Prostate gland (tissue), 2 donors: ENCODE data around the gene CHTF8.

Source experiments
- POLR2A ChIP-seq: fragments of 450-650 bp; IDR thresholded peaks from one replicate; pipeline ENCODE4 v1.6.1; 2016; ENCODE audit warnings: antibody characterized with exemption, mild to moderate bottlenecking
- TF ChIP-seq, protein P1 (sequence below), 4 experiments: fragments of 200-600 bp in 2 of 4; fragments of 450-650 bp in 2 of 4; sonication (generic) in 2 of 4; IDR thresholded peaks; 1 replicate in 3 of 4; 2 replicates in 1 of 4; pipeline ENCODE4 v1.5.1; 2016 to 2019; ENCODE audit warnings: antibody characterized with exemption in 4 of 4, mild to moderate bottlenecking in 2 of 4, moderate library complexity in 2 of 4

DNA sequence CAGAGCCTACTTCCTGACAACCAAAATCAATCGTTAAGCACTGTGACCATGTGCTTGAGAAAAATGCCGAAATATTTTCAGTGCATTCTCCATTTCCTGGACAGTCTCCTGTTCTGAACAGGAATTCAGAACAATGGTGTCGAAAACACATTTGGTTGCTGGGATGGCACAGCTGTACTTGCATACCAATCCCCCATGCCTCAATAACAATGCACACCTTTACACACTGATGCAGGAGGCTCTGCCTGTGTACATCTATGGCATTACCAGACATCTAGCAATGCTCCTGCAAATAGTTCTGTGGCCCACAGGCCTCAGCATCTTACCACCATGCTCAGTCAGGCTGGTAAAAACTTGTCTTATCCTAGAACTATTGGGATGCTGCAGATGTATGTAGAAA is 6.2 kb downstream of the CHTF8 start:
- TF ChIP-seq POLR2A, result no peak
- TF ChIP-seq, protein P1, sequence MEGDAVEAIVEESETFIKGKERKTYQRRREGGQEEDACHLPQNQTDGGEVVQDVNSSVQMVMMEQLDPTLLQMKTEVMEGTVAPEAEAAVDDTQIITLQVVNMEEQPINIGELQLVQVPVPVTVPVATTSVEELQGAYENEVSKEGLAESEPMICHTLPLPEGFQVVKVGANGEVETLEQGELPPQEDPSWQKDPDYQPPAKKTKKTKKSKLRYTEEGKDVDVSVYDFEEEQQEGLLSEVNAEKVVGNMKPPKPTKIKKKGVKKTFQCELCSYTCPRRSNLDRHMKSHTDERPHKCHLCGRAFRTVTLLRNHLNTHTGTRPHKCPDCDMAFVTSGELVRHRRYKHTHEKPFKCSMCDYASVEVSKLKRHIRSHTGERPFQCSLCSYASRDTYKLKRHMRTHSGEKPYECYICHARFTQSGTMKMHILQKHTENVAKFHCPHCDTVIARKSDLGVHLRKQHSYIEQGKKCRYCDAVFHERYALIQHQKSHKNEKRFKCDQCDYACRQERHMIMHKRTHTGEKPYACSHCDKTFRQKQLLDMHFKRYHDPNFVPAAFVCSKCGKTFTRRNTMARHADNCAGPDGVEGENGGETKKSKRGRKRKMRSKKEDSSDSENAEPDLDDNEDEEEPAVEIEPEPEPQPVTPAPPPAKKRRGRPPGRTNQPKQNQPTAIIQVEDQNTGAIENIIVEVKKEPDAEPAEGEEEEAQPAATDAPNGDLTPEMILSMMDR (IDR thresholded peaks at IDR 0.05), result no peak
